GM12801 (cell line): ENCODE data around the gene MAPKBP1.

ENCODE experiments used
- TF ChIP-seq, protein P1 (sequence below): IDR thresholded peaks from one replicate; pipeline ENCODE4 v1.5.1; 2011; ENCODE audit warnings: control low read depth; ENCODE audit not compliant: insufficient read length; ENCODE audit errors: extremely low read depth

Gene MAPKBP1

DNA sequence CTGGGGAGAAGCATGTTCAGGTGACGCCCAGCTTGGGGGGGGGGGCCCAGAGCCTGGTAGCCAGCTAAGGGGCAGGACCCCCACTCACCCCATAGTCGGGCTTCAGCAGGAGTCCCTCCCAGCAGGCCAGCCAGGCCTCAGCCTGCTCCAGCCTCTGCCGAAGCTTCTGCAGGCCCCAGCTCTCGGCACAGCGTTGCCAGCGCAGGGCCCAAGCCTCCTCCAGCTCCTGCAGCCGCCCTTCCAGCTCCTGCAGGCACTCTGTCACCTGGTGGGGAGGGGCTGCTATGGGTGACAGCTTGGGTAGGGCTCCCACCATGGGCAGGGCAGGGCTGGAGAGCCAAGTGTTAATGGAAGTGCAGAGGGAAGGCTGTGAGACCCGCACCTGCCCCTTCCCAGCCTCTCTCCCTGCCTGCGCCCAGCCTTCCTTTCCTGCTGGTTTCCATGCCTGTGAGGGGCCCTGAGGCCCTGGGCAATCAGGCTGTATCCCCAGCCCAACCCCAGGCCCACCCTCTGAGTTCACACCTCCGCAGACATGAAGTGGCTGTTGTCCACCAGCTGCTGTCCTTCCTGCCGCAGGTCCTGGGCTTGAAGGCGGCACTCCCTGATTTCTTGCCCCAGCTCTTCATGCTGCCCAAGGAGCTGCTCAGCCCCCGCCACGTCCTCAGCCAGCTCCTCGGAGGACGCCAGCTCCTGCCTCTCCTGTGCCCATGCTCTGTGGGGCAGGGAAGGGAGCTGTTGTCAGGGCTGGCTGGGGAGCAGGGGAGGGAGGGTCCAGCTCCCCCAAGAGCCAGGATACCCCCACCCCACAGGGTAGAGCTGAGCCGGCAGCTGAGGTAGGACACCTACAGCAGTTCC, 78.7 kb downstream of the MAPKBP1 start:
- TF ChIP-seq, protein P1, sequence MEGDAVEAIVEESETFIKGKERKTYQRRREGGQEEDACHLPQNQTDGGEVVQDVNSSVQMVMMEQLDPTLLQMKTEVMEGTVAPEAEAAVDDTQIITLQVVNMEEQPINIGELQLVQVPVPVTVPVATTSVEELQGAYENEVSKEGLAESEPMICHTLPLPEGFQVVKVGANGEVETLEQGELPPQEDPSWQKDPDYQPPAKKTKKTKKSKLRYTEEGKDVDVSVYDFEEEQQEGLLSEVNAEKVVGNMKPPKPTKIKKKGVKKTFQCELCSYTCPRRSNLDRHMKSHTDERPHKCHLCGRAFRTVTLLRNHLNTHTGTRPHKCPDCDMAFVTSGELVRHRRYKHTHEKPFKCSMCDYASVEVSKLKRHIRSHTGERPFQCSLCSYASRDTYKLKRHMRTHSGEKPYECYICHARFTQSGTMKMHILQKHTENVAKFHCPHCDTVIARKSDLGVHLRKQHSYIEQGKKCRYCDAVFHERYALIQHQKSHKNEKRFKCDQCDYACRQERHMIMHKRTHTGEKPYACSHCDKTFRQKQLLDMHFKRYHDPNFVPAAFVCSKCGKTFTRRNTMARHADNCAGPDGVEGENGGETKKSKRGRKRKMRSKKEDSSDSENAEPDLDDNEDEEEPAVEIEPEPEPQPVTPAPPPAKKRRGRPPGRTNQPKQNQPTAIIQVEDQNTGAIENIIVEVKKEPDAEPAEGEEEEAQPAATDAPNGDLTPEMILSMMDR, result no peak

DNA sequence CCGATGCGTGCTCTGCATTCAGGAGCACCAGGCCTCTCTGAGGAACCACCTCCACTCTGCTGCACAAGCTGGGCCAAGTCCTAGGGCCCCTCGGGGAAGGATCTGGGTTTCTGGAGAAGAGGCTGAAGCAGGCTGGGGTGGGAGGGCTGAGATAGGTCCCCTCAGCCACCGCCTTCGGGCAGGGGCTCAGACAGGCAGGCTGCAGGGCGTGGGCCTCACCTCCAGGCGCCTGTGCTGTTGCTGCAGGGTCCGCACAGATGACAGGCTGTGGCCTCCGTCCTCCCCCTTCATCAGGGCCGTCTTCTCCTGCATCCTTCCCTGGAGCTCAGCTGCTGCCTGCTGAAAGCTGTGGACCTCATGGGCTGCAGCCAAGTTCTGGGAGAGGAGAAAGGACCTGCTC, 79.5 kb downstream of the MAPKBP1 start:
- TF ChIP-seq, protein P1, result no peak

DNA sequence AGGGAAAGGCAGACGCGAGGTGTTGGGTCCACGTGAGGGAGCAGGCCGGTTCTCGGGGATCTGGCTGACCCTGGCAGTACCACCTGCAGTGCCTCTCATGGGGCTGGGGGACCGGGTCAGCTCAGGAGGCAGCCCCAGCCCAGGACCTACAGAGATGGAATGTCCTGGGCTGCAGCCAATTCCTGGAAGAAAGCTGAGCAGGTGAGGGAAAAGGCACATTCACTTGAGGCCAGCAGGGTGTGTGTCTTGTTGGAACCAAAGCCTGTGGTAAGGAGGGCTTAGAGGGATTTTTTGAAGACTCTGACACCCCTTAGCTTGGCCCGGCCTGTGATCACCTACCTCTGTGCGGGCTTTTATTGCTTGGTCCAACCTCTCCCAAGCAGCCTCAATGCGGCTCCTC, 80.2 kb downstream of the MAPKBP1 start:
- TF ChIP-seq, protein P1, result no peak

DNA sequence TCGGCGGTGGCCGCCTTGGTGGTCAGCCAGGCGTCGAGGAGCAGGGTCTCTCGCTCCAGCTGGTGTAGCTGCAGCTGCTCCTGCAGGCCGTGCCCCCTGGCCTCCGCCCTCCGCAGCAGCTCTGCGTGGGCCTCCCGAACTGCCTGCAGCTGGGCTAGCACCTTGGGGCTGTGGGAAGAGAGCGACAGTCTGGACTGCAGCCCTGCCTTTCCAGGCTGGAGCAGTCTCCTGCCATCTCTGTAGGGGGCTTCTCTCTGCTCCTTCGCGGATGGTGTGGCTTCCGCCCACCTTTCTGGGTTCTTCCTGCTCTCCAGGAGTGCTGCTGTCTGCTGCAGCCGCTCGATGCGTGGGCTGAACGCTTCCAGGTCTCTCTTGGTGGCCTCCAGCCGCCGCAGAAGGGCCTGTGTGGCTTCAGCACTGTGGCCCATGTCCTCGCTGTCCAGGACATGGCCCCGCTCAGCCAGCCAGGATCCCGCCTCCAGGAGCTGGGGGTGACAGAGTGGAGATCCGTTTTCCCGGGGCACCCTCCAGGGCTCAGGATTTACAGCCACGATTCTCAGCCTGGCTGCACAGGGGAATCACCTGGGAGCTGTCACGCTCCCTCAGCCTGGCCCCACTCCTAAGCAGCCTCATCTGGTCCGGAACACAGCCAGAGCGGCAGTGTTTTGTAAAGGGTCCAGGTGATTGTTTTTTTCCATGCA, 81.1 kb downstream of the MAPKBP1 start:
- TF ChIP-seq, protein P1, result no peak

DNA sequence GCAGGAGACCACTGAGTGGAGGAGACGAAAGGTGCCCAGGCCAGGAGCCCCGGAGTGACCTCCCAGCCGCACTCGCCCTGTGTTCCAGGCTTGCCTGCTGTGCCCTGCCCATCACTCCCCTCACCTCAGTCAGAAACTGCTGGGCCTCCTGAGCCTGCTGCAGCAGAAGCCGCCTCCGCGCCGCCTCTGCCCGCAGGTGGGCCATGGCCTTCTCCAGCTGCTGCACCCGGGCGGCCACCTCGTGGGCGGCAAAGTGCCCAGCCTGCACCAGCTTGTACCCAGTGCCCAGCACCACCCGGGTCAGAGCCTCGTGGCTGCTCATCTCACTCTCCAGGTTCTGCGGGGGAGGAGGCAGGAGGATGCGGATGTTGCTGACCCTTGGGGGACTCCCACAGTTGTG, 82.0 kb downstream of the MAPKBP1 start:
- TF ChIP-seq, protein P1, result no peak

DNA sequence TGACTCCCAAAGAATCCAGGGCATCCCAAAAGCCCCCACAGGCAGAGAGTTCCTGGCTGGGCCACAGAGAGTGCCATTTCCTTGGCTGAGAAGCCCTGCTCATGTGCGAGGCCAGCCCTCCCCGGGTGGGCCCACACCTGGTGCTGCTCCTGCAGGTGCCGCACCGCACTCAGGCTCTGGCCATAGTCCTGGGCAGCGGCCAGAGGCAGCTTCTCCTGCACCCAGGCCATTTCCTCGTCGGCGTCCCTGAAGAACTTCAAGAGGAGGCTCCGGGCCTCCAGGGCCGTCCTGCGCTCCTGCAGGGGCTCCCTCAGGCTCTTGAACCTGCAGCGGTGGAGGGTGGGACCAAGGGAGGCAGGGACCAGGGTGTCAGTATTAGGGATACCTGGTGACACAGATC, 82.4 kb downstream of the MAPKBP1 start:
- TF ChIP-seq, protein P1, result no peak

DNA sequence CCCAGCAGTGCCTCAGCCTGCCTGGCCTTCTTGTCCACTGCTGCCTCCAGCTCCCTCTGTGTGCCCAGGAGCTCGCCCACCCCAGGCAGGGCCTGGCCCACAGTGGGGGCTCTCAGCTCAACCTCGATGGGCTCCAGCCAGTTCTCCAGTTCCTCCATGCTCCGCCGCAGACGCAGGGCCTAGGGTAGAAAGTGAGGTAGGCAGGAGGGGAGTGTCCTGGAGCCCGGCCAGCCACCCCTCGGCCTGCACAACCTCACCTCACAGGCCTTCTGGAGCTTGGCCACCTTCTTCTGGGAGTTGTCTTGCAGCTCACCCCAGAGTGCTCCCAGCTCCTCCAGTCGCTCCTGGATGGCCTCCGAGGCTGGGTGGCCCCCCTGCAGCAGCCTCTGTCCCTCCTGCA, 83.0 kb downstream of the MAPKBP1 start:
- TF ChIP-seq, protein P1, result no peak
